ENCODE measurements around the gene FAM184B. TPM values are rescaled to one million over a fixed set of nuclear protein-coding genes. Genes with fewer than 3 reads are reported as not detected.

Gene FAM184B
- total and polyA plus RNA-seq, 2 experiments from 2014 or later = 0.11 to 0.49 TPM

GRCh38 chr4:17667653-17668201 is 113.7 kb downstream of the FAM184B start:
- Histone ChIP-seq H3K4me1 (ENCODE audit: insufficient read depth) (no peaks in the 10 kb centered on the region), H3K36me3 (ENCODE audit: insufficient read depth) (no peaks in the 10 kb centered on the region), H3K9me2 (ENCODE audit: insufficient read depth) (no peaks in the 10 kb centered on the region), H3K4me2 (no peak overlapping the region), H3K27ac (ENCODE audit: low read depth) (no peak overlapping the region), H4K20me1 (replicated peaks; ENCODE audit: insufficient read depth) (no peaks in the 10 kb centered on the region), H3F3A (replicated peaks; ENCODE audit: low read depth) (no peaks in the 10 kb centered on the region), H2AFZ (no peak overlapping the region), H3K4me3 (no peak overlapping the region), H3K27me3 (ENCODE audit: insufficient read depth) (no peaks in the 10 kb centered on the region), H3K79me2 (replicated peaks; ENCODE audit: insufficient read depth) (no peaks in the 10 kb centered on the region)
- peaks cover 5% of the 10 kb centered on the region for H3K27me3 Mint-ChIP-seq (ENCODE audit: insufficient read depth, low read depth, poor library complexity)
- H3K36me3 Mint-ChIP-seq (ENCODE audit: low read depth) = no peaks in the 10 kb centered on the region
- H3K4me1 Mint-ChIP-seq = peaks cover 5% of the 10 kb centered on the region; the same call in 2 of the 3 replicates
- H3K27ac Mint-ChIP-seq = no peak overlapping the region
- peaks cover 4% of the 10 kb centered on the region; the same call in 1 of the 3 replicates for H3K9me3 Mint-ChIP-seq
- DNase-seq (ENCODE audit: low spot score) (no peak), ATAC-seq (peak; percentile 65)
- TF ChIP-seq, protein P1, sequence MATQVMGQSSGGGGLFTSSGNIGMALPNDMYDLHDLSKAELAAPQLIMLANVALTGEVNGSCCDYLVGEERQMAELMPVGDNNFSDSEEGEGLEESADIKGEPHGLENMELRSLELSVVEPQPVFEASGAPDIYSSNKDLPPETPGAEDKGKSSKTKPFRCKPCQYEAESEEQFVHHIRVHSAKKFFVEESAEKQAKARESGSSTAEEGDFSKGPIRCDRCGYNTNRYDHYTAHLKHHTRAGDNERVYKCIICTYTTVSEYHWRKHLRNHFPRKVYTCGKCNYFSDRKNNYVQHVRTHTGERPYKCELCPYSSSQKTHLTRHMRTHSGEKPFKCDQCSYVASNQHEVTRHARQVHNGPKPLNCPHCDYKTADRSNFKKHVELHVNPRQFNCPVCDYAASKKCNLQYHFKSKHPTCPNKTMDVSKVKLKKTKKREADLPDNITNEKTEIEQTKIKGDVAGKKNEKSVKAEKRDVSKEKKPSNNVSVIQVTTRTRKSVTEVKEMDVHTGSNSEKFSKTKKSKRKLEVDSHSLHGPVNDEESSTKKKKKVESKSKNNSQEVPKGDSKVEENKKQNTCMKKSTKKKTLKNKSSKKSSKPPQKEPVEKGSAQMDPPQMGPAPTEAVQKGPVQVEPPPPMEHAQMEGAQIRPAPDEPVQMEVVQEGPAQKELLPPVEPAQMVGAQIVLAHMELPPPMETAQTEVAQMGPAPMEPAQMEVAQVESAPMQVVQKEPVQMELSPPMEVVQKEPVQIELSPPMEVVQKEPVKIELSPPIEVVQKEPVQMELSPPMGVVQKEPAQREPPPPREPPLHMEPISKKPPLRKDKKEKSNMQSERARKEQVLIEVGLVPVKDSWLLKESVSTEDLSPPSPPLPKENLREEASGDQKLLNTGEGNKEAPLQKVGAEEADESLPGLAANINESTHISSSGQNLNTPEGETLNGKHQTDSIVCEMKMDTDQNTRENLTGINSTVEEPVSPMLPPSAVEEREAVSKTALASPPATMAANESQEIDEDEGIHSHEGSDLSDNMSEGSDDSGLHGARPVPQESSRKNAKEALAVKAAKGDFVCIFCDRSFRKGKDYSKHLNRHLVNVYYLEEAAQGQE (IDR thresholded peaks at IDR 0.05; ENCODE audit: unreplicated experiment) = no peak
- no peak overlapping the region for H3K4me3 Mint-ChIP-seq

DNA sequence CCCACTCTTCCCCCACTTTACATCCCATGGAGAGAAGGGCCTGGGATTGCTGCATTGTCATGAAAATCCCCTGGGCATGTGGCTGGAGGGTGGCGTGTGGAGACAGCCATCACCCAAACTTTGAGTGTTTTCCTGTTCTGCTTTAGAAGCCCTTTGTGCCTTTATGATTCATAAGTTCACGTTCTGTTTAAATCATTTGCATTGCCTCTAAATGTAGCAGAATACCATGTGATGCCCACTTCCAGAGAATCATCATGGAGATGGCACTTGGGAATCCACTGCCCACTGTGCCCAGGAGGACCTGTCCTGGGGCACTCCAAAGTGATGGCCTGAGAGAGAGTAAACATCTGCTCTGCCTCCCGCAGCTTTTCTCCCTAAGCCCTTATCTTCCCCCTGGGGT is 114.2 kb downstream of the FAM184B start:
- no peaks in the 10 kb centered on the region for H4K20me1 ChIP-seq (replicated peaks; ENCODE audit: insufficient read depth)
- no peaks in the 10 kb centered on the region for H3K4me1 ChIP-seq (ENCODE audit: insufficient read depth)
- no peak overlapping the region for H3K27ac Mint-ChIP-seq
- H3K4me1 Mint-ChIP-seq = peaks cover 5% of the 10 kb centered on the region; the same call in 2 of the 3 replicates
- no peaks in the 10 kb centered on the region for H3K27me3 ChIP-seq (ENCODE audit: insufficient read depth)
- no peak overlapping the region for H3K4me2 ChIP-seq
- H3K9me2 ChIP-seq (ENCODE audit: insufficient read depth) = no peaks in the 10 kb centered on the region
- H3K4me3 ChIP-seq = no peak overlapping the region
- no peak for ATAC-seq
- H3K36me3 ChIP-seq (ENCODE audit: insufficient read depth) = no peaks in the 10 kb centered on the region
- no peaks in the 10 kb centered on the region for H3K79me2 ChIP-seq (replicated peaks; ENCODE audit: insufficient read depth)
- H3K27me3 Mint-ChIP-seq (ENCODE audit: insufficient read depth, low read depth, poor library complexity) = peaks cover 5% of the 10 kb centered on the region
- peaks cover 4% of the 10 kb centered on the region; the same call in 1 of the 3 replicates for H3K9me3 Mint-ChIP-seq
- no peaks in the 10 kb centered on the region for H3F3A ChIP-seq (replicated peaks; ENCODE audit: low read depth)
- H3K27ac ChIP-seq (ENCODE audit: low read depth) = no peak overlapping the region
- no peak overlapping the region for H2AFZ ChIP-seq
- no peak for DNase-seq (ENCODE audit: low spot score)
- no peaks in the 10 kb centered on the region for H3K36me3 Mint-ChIP-seq (ENCODE audit: low read depth)
- H3K4me3 Mint-ChIP-seq = no peak overlapping the region
- TF ChIP-seq JUNB (IDR thresholded peaks at IDR 0.05; ENCODE audit: unreplicated experiment) = no peak
- no peak for TF ChIP-seq ZNF114 (CRISPR knock-in tag; IDR thresholded peaks at IDR 0.05)
- no peak for TF ChIP-seq CTCF (conservative IDR thresholded peaks at IDR 0.05; ENCODE audit: low read depth in 2 of 2)
- no peak for TF ChIP-seq NANOG (IDR thresholded peaks at IDR 0.05; ENCODE audit: borderline replicate concordance)
- TF ChIP-seq, protein P2, sequence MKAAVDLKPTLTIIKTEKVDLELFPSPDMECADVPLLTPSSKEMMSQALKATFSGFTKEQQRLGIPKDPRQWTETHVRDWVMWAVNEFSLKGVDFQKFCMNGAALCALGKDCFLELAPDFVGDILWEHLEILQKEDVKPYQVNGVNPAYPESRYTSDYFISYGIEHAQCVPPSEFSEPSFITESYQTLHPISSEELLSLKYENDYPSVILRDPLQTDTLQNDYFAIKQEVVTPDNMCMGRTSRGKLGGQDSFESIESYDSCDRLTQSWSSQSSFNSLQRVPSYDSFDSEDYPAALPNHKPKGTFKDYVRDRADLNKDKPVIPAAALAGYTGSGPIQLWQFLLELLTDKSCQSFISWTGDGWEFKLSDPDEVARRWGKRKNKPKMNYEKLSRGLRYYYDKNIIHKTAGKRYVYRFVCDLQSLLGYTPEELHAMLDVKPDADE (IDR thresholded peaks at IDR 0.05) = no peak
- TF ChIP-seq CREB1 (CRISPR knock-in tag; IDR thresholded peaks at IDR 0.05; ENCODE audit: low read depth) = no peak
- TF ChIP-seq, protein P3, sequence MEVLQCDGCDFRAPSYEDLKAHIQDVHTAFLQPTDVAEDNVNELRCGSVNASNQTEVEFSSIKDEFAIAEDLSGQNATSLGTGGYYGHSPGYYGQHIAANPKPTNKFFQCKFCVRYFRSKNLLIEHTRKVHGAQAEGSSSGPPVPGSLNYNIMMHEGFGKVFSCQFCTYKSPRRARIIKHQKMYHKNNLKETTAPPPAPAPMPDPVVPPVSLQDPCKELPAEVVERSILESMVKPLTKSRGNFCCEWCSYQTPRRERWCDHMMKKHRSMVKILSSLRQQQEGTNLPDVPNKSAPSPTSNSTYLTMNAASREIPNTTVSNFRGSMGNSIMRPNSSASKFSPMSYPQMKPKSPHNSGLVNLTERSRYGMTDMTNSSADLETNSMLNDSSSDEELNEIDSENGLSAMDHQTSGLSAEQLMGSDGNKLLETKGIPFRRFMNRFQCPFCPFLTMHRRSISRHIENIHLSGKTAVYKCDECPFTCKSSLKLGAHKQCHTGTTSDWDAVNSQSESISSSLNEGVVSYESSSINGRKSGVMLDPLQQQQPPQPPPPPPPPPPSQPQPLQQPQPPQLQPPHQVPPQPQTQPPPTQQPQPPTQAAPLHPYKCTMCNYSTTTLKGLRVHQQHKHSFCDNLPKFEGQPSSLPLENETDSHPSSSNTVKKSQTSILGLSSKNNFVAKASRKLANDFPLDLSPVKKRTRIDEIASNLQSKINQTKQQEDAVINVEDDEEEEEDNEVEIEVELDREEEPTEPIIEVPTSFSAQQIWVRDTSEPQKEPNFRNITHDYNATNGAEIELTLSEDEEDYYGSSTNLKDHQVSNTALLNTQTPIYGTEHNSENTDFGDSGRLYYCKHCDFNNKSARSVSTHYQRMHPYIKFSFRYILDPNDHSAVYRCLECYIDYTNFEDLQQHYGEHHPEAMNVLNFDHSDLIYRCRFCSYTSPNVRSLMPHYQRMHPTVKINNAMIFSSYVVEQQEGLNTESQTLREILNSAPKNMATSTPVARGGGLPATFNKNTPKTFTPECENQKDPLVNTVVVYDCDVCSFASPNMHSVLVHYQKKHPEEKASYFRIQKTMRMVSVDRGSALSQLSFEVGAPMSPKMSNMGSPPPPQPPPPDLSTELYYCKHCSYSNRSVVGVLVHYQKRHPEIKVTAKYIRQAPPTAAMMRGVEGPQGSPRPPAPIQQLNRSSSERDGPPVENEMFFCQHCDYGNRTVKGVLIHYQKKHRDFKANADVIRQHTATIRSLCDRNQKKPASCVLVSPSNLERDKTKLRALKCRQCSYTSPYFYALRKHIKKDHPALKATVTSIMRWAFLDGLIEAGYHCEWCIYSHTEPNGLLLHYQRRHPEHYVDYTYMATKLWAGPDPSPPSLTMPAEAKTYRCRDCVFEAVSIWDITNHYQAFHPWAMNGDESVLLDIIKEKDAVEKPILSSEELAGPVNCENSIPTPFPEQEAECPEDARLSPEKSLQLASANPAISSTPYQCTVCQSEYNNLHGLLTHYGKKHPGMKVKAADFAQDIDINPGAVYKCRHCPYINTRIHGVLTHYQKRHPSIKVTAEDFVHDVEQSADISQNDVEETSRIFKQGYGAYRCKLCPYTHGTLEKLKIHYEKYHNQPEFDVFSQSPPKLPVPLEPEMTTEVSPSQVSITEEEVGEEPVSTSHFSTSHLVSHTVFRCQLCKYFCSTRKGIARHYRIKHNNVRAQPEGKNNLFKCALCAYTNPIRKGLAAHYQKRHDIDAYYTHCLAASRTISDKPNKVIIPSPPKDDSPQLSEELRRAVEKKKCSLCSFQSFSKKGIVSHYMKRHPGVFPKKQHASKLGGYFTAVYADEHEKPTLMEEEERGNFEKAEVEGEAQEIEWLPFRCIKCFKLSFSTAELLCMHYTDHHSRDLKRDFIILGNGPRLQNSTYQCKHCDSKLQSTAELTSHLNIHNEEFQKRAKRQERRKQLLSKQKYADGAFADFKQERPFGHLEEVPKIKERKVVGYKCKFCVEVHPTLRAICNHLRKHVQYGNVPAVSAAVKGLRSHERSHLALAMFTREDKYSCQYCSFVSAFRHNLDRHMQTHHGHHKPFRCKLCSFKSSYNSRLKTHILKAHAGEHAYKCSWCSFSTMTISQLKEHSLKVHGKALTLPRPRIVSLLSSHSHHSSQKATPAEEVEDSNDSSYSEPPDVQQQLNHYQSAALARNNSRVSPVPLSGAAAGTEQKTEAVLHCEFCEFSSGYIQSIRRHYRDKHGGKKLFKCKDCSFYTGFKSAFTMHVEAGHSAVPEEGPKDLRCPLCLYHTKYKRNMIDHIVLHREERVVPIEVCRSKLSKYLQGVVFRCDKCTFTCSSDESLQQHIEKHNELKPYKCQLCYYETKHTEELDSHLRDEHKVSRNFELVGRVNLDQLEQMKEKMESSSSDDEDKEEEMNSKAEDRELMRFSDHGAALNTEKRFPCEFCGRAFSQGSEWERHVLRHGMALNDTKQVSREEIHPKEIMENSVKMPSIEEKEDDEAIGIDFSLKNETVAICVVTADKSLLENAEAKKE (CRISPR knock-in tag; IDR thresholded peaks at IDR 0.05) = no peak
- TF ChIP-seq EZH2phosphoT487 (IDR thresholded peaks at IDR 0.05; ENCODE audit: unreplicated experiment) = no peak

Measured in GM23338 (cell line).